HUES6 (cell line): ENCODE data around the gene GRID1.
A peak's percentile ranks its signal among the peaks of the same experiment; 100 is the strongest.
"Not testable (repeated sequence)": the region's sequence is repeated elsewhere in the genome, so short reads cannot be mapped to it uniquely, and the experiment has no call there.

Experiments
- H3K27ac ChIP-seq: 2 replicates; pipeline ENCODE4 v1.7.0; 2013; ENCODE audit warnings: low read depth, mild to moderate bottlenecking, low read length, inconsistent platforms
- H3K27me3 ChIP-seq: 2 replicates; pipeline ENCODE4 v1.6.1; 2013; ENCODE audit warnings: low read length; ENCODE audit not compliant: control insufficient read depth, insufficient read depth
- H3K36me3 ChIP-seq: 2 replicates; pipeline ENCODE4 v1.6.1; 2013; ENCODE audit warnings: low read length; ENCODE audit not compliant: control insufficient read depth, insufficient read depth
- H3K4me1 ChIP-seq: 2 replicates; pipeline ENCODE4 v1.6.1; 2013; ENCODE audit warnings: low read length; ENCODE audit not compliant: control insufficient read depth, insufficient read depth
- H3K4me3 ChIP-seq: 2 replicates; pipeline ENCODE4 v1.5.1; 2013; ENCODE audit warnings: low read depth, low read length
- H3K9ac ChIP-seq: one replicate; pipeline ENCODE4 v1.6.1; 2013; ENCODE audit warnings: mild to moderate bottlenecking, low read length
- H3K9me3 ChIP-seq: 2 replicates; pipeline ENCODE4 v1.6.1; 2013; ENCODE audit warnings: low read depth, low read length; ENCODE audit not compliant: control insufficient read depth, insufficient read depth

GRID1 gene

GRCh38 chr10:86077871-86078638 is 288.5 kb downstream of the GRID1 start:
- H3K9me3 ChIP-seq: no peaks in the 10 kb centered on the region
- H3K4me1 ChIP-seq: peaks cover 20% of the 10 kb centered on the region
- H3K27me3 ChIP-seq: no peaks in the 10 kb centered on the region
- peak overlapping the region; percentile 11; the same call in 1 of the 2 replicates for H3K27ac ChIP-seq
- H3K4me3 ChIP-seq: no peak overlapping the region
- H3K9ac ChIP-seq: peak overlapping the region; percentile 50
- no peaks in the 10 kb centered on the region for H3K36me3 ChIP-seq

GRCh38 chr10:86077271-86077670 is 289.3 kb downstream of the GRID1 start:
- Histone ChIP-seq H3K4me3 (no peak overlapping the region), H3K27me3 (no peaks in the 10 kb centered on the region), H3K36me3 (no peaks in the 10 kb centered on the region), H3K9ac (no peak overlapping the region), H3K27ac (no peak overlapping the region), H3K9me3 (no peaks in the 10 kb centered on the region), H3K4me1 (peaks cover 20% of the 10 kb centered on the region)

- not testable (repeated sequence) for H3K9me3 ChIP-seq, H3K36me3 ChIP-seq, H3K27ac ChIP-seq, H3K4me3 ChIP-seq, H3K27me3 ChIP-seq, H3K9ac ChIP-seq
- peaks cover 20% of the 10 kb centered on the region for H3K4me1 ChIP-seq
Observed at GRCh38 chr10:86076497-86076896, 290.1 kb downstream of the GRID1 start.

- no peaks in the 10 kb centered on the region for H3K36me3 ChIP-seq
Observed at GRCh38 chr10:86075512-86075911, 291.1 kb downstream of the GRID1 start.

DNA sequence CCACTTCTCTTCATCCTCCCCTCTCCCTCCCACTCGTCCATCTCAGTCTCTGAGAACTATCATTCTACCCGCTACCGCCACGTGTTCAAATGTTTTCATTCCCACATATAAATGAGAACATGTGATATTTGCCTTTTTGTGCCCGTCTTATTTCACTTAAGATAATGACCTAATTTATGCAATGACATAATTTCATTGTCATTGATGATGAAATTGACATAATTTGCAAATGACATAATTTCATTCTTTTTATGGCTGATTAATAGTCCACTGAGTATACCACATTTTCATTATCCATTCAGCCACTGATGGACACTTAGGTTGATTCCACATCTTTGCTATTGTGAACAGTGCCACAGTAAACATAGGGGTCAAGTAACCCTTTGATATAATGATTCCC is 292.3 kb downstream of the GRID1 start:
- no peaks in the 10 kb centered on the region for H3K36me3 ChIP-seq
- peaks cover 14% of the 10 kb centered on the region for H3K4me1 ChIP-seq
- H3K4me3 ChIP-seq: no peak overlapping the region
- H3K27me3 ChIP-seq: no peaks in the 10 kb centered on the region
- H3K27ac ChIP-seq: no peak overlapping the region
- H3K9ac ChIP-seq: no peak overlapping the region
- no peaks in the 10 kb centered on the region for H3K9me3 ChIP-seq

More at GRCh38 chr10:86075512-86075911, 291.1 kb downstream of the GRID1 start:
- Histone ChIP-seq H3K27me3 (no peaks in the 10 kb centered on the region), H3K27ac (no peak overlapping the region), H3K4me3 (no peak overlapping the region), H3K9me3 (no peaks in the 10 kb centered on the region), H3K4me1 (peaks cover 20% of the 10 kb centered on the region), H3K9ac (no peak overlapping the region)

DNA sequence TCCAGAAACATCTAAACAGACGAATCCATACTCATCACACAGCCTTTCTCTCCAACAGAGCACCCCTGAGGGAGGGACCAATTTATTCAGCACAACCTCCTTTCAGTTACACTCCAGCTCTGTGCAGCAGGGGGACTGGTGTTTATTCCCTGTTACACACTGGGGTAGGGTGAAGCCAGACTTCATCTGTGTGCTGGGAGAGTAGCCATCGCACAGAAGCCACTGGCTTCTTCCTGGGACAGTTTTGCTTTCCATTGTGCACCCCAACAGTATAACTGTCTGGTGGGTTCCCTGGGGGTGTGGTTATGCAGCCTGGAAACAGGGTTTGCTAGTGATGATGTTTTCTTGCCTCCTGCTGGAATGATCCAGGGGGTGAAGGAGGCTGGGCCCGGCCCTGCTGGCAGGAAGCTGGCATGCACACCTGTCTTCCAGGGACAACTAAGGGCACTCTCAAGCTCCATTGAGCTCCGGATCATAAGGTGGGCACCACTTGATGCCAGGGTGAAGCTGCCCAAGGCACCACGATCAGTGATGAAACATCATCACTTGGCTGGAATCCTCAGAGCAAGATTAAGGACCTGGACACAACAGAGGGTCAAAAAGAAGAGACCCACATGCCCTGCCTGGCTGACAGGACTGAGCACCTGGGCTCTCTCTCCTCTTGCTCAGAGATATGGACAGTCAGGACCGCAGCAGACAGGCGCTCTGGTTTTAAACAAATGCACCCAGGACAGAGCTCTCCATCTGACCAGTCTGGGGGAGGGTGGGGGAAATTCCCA is 293.2 kb downstream of the GRID1 start:
- Histone ChIP-seq H3K27ac (no peak overlapping the region), H3K9ac (no peak overlapping the region), H3K36me3 (no peaks in the 10 kb centered on the region), H3K4me3 (no peak overlapping the region), H3K4me1 (peaks cover 5% of the 10 kb centered on the region), H3K9me3 (no peaks in the 10 kb centered on the region), H3K27me3 (no peaks in the 10 kb centered on the region)

DNA sequence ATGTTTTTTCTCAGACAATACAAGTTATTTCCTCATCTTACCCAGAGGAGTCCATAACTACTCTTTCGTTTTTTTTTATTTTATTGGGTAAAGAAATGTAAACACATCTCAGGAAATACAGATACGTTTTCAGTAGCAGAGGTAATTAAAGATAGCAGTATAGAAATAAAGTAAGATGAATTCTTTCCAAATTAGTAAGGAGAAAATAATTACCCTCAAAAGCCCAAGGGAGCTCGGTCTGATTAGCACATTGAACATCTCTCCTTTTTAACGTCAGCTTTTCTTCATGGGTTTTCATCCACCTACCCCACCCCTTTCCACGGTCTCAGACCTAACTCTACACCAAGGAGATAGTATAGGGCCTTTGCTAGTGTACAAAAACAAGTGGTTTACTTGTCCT is 294.2 kb downstream of the GRID1 start:
- Histone ChIP-seq H3K4me3 (no peak overlapping the region), H3K4me1 (no peaks in the 10 kb centered on the region), H3K9me3 (no peaks in the 10 kb centered on the region), H3K36me3 (no peaks in the 10 kb centered on the region), H3K27me3 (no peaks in the 10 kb centered on the region), H3K27ac (no peak overlapping the region), H3K9ac (no peak overlapping the region)

DNA sequence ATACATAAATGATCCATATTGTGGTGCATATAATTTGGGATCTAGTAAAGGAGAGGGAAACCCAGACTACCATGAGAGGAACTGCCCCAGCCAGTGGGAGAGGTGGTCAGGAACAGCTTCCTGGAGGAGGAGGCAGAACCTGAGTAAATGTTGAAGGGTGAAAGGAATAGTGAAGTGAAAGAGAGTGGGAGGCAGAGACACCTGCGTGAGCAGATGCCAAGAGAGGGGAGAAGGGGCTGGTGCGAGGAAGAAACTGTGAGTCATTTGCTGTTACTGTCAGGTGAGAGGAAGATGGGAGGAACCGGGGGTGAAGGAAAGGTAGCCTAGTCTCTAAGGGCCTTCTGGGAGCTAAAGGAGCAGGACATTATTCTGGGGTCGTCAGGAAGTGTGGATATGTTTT is 294.8 kb downstream of the GRID1 start:
- no peaks in the 10 kb centered on the region for H3K9me3 ChIP-seq

DNA sequence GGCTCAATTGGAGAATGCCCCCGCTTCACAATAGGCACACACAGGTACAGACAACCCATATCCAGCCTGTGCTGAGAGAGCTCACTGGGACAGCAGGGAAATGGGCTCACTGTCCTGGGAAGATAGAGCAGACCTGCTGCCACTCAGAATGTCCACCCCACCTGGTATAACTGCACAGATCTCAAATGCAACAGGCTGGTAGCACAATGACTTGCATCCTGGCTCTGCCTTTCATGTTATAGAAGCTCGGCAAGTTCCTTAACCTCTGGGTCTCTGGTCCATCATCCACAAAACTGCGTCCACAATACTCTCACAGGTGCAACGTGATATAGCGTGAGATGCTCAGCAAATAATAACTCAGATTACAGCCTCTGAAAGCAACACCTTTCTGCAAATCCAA is 295.4 kb downstream of the GRID1 start:
- no peak overlapping the region for H3K4me3 ChIP-seq
- no peak overlapping the region for H3K9ac ChIP-seq
- no peaks in the 10 kb centered on the region for H3K4me1 ChIP-seq
- H3K36me3 ChIP-seq: no peaks in the 10 kb centered on the region
- H3K9me3 ChIP-seq: no peaks in the 10 kb centered on the region
- no peak overlapping the region for H3K27ac ChIP-seq
- H3K27me3 ChIP-seq: no peaks in the 10 kb centered on the region

More for the DNA sequence above, 294.8 kb downstream of the GRID1 start:
- no peaks in the 10 kb centered on the region for H3K36me3 ChIP-seq
- no peak overlapping the region for H3K9ac ChIP-seq
- H3K27me3 ChIP-seq: no peaks in the 10 kb centered on the region
- H3K27ac ChIP-seq: no peak overlapping the region
- no peaks in the 10 kb centered on the region for H3K4me1 ChIP-seq
- no peak overlapping the region for H3K4me3 ChIP-seq

DNA sequence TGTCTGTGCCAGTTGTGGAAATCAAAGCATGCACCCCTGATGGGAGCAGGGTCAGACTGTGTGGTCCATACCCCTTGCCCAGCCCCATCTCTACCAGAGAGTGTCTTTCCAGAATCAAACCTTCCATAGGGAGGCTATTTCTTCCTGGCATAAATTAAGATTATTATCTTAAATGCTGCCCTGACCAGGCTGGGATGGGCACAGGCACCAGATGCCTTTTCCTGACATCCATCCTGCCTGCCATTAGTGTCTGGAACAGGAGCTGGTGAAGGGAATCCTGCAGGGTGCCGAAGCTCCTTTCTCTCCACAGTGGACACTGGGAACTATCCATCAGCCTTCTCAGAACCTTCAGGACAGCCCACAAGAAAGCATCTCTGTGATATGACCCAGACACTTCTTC is 296.3 kb downstream of the GRID1 start:
- H3K36me3 ChIP-seq: no peaks in the 10 kb centered on the region
- no peaks in the 10 kb centered on the region for H3K4me1 ChIP-seq
- no peaks in the 10 kb centered on the region for H3K27me3 ChIP-seq
- no peak overlapping the region for H3K9ac ChIP-seq
- no peak overlapping the region for H3K4me3 ChIP-seq
- no peak overlapping the region for H3K27ac ChIP-seq
- no peaks in the 10 kb centered on the region for H3K9me3 ChIP-seq
